Measurements from ENCODE around the gene STAG1. TPM values are rescaled to one million over a fixed set of nuclear protein-coding genes. Genes with fewer than 3 reads are reported as not detected.
"Not testable (repeated sequence)": the region's sequence is repeated elsewhere in the genome, so short reads cannot be mapped to it uniquely, and the experiment has no call there.

Gene STAG1
- total RNA-seq, 2 experiments from 2014 or later: 28.0 to 29.7 TPM

DNA sequence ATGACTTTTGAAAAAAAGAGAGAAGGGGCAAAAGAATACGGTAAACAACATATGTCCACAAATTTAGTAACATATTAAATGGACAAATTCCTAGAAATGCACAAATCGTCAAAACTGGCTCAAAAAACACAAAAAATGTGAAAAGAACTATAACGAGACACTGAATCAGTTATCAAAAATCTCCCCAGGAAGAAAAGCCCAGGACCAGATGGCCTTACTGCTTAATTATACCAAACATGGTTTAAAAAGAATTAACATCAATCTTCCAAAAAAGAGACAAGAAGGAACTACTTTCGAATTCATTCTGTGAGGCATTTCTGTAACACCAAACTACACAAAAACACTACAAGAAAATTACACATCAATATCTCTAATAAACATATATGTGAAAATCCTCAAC lies 117.4 kb downstream of the STAG1 start:
- CTCF ChIA-PET: no interaction called here
- Mint-ChIP-seq H3K4me3 (no peak overlapping the region), H3K9me3 (peaks cover 3% of the 10 kb centered on the region), H3K4me1 (ENCODE audit: low read depth) (peaks cover 24% of the 10 kb centered on the region), H3K27ac (no peak overlapping the region), H3K27me3 (ENCODE audit: low read depth) (no peaks in the 10 kb centered on the region), H3K36me3 (ENCODE audit: low read depth) (peaks cover 16% of the 10 kb centered on the region)
- no peak for DNase-seq
- intact Hi-C loops (cut with micrococcal nuclease): no loop called here

DNA sequence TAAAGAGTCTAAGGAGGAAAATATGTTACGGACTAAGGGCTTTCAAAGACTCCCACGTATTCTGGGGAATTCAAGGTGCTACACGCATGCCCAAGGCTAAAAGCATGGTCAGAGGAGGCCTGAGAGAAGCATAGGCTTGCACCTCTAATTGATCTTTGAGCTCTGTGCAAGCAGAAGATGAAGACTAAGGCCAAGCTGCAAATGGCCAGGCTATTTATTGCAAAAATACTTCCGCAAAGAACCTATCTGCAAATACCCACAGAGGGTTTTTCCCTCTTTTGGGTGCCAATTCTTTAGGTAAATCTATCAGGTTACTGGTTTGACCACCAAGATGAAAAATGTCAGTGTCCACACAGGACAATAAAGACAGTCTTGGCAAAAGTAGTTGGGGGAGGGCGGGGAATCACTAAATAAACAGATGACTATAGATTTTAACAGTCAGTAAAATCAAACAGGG lies 119.5 kb downstream of the STAG1 start:
- Mint-ChIP-seq H3K9me3 (peaks cover 13% of the 10 kb centered on the region), H3K36me3 (ENCODE audit: low read depth) (peaks cover 29% of the 10 kb centered on the region), H3K27ac (no peak overlapping the region), H3K27me3 (ENCODE audit: low read depth) (no peaks in the 10 kb centered on the region), H3K4me1 (ENCODE audit: low read depth) (peaks cover 31% of the 10 kb centered on the region), H3K4me3 (no peak overlapping the region)
- DNase-seq: no peak
- CTCF ChIA-PET: no interaction called here
- intact Hi-C loops (cut with micrococcal nuclease): no loop called here

DNA sequence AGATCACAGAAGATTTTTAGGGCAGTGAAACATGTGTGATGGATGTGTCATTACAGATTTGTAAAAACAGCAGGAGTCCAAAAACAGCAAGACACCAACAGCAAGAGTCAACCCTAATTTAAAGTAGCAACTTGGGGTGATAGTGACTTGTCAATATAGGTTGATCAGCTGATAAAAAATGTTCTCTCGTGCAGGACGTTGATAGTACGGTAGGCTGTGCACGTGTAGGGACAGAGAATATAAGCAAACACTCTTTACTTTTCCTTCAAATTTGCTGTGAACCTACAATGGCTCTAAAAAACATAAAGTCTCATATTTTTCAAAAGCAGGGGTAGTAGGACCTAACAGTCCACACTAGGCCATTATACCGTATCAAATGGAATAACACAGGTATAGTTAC lies 120.8 kb downstream of the STAG1 start:
- intact Hi-C loops (cut with micrococcal nuclease): no loop called here
- H3K4me1 Mint-ChIP-seq (ENCODE audit: low read depth): peaks cover 28% of the 10 kb centered on the region

DNA sequence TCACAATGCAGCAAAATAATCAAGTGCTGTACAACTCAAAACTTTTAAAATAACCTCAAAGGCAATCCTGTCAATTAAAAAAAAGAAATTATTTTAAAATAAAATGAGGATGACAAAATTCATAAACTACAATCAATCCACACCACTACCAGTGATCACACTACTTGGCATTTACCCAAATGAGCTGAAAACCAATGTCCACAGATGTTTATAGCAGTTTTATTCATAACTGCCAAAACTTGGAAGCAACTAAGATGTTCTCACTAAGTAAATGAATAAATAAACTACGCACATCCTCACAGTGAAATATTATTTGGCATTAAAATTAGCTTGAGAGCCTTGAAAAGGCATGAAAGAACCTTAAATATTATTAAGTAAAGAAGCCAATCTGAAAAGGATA lies 121.3 kb downstream of the STAG1 start:
- Mint-ChIP-seq H3K4me3 (no peak overlapping the region), H3K27me3 (ENCODE audit: low read depth) (no peaks in the 10 kb centered on the region), H3K4me1 (ENCODE audit: low read depth) (peaks cover 28% of the 10 kb centered on the region), H3K9me3 (peaks cover 13% of the 10 kb centered on the region), H3K36me3 (ENCODE audit: low read depth) (peaks cover 33% of the 10 kb centered on the region), H3K27ac (no peak overlapping the region)
- CTCF ChIA-PET: no interaction called here
- DNase-seq: no peak
- intact Hi-C loops (cut with micrococcal nuclease): no loop called here

More for the DNA sequence above, 120.8 kb downstream of the STAG1 start:
- Mint-ChIP-seq H3K36me3 (ENCODE audit: low read depth) (peaks cover 32% of the 10 kb centered on the region), H3K27me3 (ENCODE audit: low read depth) (no peaks in the 10 kb centered on the region), H3K4me3 (no peak overlapping the region), H3K9me3 (peaks cover 13% of the 10 kb centered on the region), H3K27ac (no peak overlapping the region)
- no peak for DNase-seq
- CTCF ChIA-PET: no interaction called here

DNA sequence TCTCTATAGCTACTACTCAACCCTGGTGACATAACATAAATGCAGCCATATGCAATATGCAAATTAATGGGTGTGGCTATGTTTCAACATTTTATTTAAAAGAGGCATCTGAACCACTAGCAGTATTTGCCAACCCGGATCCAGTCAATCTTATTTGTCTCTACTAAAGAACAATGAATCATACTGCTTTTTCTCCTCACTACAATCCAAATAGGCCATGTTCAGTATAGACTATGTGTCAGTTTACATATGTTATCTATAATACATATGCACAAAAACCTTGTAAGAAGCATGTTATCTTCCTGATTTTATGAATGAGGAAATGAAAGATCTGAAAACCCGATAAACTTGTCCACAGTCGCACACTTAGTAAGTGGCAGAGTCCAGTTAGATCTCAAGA lies 125.7 kb downstream of the STAG1 start:
- H3K4me3 Mint-ChIP-seq: no peak overlapping the region
- peaks cover 41% of the 10 kb centered on the region for H3K36me3 Mint-ChIP-seq (ENCODE audit: low read depth)
- no peak overlapping the region for H3K27ac Mint-ChIP-seq
- H3K9me3 Mint-ChIP-seq: peaks cover 10% of the 10 kb centered on the region
- no peaks in the 10 kb centered on the region for H3K27me3 Mint-ChIP-seq (ENCODE audit: low read depth)
- intact Hi-C loops (cut with micrococcal nuclease): no loop called here
- peaks cover 16% of the 10 kb centered on the region for H3K4me1 Mint-ChIP-seq (ENCODE audit: low read depth)
- CTCF ChIA-PET: no interaction called here
- DNase-seq: no peak

DNA sequence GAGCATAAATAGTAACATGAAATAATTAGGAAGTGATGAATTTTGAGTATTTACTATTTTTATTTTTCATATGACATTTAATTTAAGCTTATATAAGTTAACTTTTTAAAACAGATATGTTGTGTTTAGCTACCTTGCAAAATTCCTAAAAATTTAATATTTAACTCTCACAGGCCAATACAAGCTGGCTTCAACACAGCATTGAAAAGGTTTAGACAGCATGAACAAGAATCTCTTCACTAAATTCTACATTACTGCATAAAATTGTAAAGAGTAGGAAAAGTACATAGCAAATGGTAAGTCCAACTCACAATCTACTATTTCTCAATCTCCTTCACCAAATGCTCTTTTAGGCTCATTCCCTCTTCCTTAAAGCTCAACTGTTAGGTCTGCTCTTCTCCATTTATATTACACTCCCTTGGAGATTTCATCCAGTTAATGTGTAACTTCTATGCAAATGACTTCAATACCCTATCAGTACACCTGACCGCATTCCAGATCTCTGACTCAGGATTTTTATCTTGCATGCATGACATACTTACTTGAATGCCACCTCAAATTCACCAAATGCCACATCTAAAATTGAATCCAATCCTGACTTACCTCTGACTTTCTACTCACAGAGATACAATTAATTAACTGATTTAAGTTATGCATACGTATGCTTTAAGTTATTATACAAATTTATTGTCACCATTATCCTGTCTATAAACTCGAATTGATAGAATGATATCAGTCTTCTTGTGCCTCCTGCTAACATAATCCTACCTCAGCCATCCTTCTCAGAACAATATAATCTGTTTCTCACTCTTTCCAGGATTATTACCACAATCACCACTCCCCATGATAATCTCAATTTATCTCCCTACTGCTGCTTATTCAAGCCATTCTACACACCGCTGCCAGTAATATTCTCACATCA lies 127.0 kb downstream of the STAG1 start:
- DNase-seq: no peak
- no peaks in the 10 kb centered on the region for H3K27me3 Mint-ChIP-seq (ENCODE audit: low read depth)
- intact Hi-C loops (cut with micrococcal nuclease): no loop called here
- CTCF ChIA-PET: interaction anchor here (1.0 kb wide), 1 partner anchor 127 kb away, joined by 3 read pairs; the partner anchor contains the start of gene STAG1
- H3K36me3 Mint-ChIP-seq (ENCODE audit: low read depth): peaks cover 38% of the 10 kb centered on the region
- peaks cover 10% of the 10 kb centered on the region for H3K9me3 Mint-ChIP-seq
- peaks cover 16% of the 10 kb centered on the region for H3K4me1 Mint-ChIP-seq (ENCODE audit: low read depth)
- no peak overlapping the region for H3K27ac Mint-ChIP-seq
- no peak overlapping the region for H3K4me3 Mint-ChIP-seq

DNA sequence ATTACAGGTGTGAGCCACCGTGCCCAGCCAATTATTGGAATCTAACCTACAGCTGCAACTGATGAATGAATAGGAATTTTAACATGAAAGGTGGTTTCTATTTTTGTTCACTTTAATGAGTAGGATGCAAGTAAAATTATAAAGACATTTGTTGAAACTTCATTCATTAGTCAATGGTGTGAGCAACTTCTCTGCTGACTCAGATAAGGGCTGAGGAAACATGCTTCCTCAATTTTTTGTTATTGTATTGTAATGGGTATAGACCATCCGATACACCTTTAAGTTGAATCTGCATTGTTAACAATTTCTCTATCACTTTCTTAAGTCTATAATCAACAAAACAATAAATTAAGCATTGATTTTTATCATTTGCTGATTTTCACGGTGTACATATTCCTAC lies 127.8 kb downstream of the STAG1 start:
- CTCF ChIA-PET: no interaction called here
- Mint-ChIP-seq H3K36me3 (ENCODE audit: low read depth) (peaks cover 34% of the 10 kb centered on the region), H3K4me1 (ENCODE audit: low read depth) (peaks cover 16% of the 10 kb centered on the region), H3K27me3 (ENCODE audit: low read depth) (no peaks in the 10 kb centered on the region), H3K9me3 (peaks cover 9% of the 10 kb centered on the region), H3K4me3 (no peak overlapping the region), H3K27ac (no peak overlapping the region)
- intact Hi-C loops (cut with micrococcal nuclease): no loop called here
- DNase-seq: no peak

DNA sequence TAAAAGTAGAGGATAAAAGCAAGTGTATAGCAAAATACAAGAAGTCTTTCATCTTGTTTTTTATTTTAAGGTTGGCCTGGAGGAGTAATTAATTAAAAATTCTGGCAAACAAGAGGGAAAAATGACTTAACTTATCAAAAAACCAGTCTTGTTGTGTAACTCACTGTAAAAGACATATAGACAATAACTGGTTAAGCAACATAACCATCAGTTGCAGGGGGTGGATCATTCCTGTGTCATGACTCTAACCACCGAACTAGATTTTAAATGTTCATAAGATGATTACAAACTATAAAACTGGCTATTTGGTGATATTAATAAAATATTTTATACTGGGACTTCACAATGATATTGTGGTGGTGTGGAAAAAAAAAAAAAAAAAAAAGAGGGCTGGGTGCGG lies 130.6 kb downstream of the STAG1 start:
- peaks cover 21% of the 10 kb centered on the region for H3K36me3 Mint-ChIP-seq (ENCODE audit: low read depth)
- H3K4me3 Mint-ChIP-seq: no peak overlapping the region
- no peak for DNase-seq
- CTCF ChIA-PET: interaction anchor here (1.1 kb wide), 1 partner anchor 131 kb away, joined by 3 read pairs; the partner anchor contains the start of gene STAG1
- intact Hi-C loops (cut with micrococcal nuclease): no loop called here
- no peaks in the 10 kb centered on the region for H3K27me3 Mint-ChIP-seq (ENCODE audit: low read depth)
- no peaks in the 10 kb centered on the region for H3K9me3 Mint-ChIP-seq
- peaks cover 12% of the 10 kb centered on the region for H3K4me1 Mint-ChIP-seq (ENCODE audit: low read depth)
- no peak overlapping the region for H3K27ac Mint-ChIP-seq

DNA sequence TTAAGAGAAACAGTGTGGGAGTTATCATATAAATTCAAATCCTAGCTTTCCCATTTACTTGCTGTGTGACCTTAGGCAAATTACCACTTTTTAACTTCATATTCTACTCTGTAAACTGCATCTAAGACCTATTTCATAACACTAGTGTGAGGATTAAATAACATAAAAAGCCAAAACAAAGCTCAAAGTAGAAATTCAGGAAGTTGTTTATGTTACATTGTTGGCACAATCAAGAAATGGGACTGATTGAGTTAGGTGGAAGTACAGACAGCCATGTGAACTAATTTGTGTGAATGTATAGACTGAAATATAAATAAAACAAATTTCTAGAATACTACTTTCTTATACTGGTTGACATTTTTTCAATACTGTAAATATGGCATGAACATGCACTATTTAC lies 131.7 kb downstream of the STAG1 start:
- intact Hi-C loops (cut with micrococcal nuclease): no loop called here
- H3K4me3 Mint-ChIP-seq: no peak overlapping the region
- peaks cover 16% of the 10 kb centered on the region for H3K36me3 Mint-ChIP-seq (ENCODE audit: low read depth)
- no peak overlapping the region for H3K27ac Mint-ChIP-seq
- no peaks in the 10 kb centered on the region for H3K9me3 Mint-ChIP-seq
- no peaks in the 10 kb centered on the region for H3K27me3 Mint-ChIP-seq (ENCODE audit: low read depth)
- no peak for DNase-seq
- H3K4me1 Mint-ChIP-seq (ENCODE audit: low read depth): peaks cover 11% of the 10 kb centered on the region
- CTCF ChIA-PET: interaction anchor here (1.1 kb wide), 1 partner anchor 132 kb away, joined by 3 read pairs; the partner anchor contains the start of gene STAG1

DNA sequence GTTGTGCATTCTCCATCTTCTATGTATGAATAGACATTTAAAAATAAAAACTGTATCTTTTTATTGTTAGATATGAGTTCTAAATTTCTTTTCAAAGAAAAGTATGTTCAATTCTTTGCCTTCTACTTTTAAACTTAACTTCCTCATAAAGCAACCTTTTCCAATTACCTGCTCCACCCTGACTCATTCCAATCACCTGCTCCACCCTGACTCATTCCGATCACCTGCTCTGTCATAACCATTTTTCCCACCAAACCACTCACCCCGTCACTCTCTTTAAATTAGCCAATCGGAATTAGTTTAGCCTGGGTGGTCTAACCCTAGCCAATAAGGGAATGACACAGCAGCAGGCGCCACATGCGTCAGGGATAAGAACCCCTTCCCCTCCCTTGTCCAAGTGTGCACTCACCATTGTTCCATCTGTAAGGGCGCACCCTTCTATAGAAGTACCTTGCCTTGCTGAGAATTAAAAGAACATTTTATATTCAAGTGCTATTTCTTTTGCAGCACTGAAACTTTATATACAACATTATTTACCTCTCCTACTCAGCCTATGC lies 134.1 kb downstream of the STAG1 start:
- H3K4me1 Mint-ChIP-seq (ENCODE audit: low read depth); DNase-seq; H3K9me3 Mint-ChIP-seq; H3K27me3 Mint-ChIP-seq (ENCODE audit: low read depth); H3K4me3 Mint-ChIP-seq; CTCF ChIA-PET: not testable (repeated sequence)
- intact Hi-C loops (cut with micrococcal nuclease): loop anchor here (10.0 kb wide), 1 partner anchor 543 kb away; no protein-coding TSS in a partner anchor
- Mint-ChIP-seq H3K36me3 (ENCODE audit: low read depth) (peaks cover 15% of the 10 kb centered on the region), H3K27ac (peak overlapping the region; percentile 15)

DNA sequence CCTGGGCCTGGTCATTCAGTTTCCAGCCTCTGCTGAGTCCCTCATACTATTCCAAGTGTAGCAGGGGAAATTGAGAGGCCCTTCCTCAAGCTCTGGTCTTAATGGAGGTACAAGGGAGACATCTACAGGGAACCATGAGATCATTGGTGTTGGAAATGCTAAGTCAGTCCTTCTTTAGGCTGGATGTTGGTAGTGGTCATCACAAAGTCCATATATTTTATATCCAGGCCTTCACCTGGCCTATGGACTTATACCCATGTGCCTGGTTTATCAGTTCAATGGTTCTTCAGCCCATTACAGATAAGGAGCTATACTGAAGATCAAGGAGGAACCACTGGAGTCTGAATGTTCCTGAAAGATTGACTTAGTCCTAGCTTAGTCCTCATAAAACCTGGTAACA lies 135.0 kb downstream of the STAG1 start:
- CTCF ChIA-PET: no interaction called here
- no peak overlapping the region for H3K4me3 Mint-ChIP-seq
- no peaks in the 10 kb centered on the region for H3K9me3 Mint-ChIP-seq
- H3K4me1 Mint-ChIP-seq (ENCODE audit: low read depth): peaks cover 4% of the 10 kb centered on the region
- DNase-seq: no peak
- intact Hi-C loops (cut with micrococcal nuclease): loop anchor here (10.0 kb wide), 1 partner anchor 542 kb away; no protein-coding TSS in a partner anchor
- H3K27me3 Mint-ChIP-seq (ENCODE audit: low read depth): no peaks in the 10 kb centered on the region
- peaks cover 14% of the 10 kb centered on the region for H3K36me3 Mint-ChIP-seq (ENCODE audit: low read depth)
- H3K27ac Mint-ChIP-seq: no peak overlapping the region

DNA sequence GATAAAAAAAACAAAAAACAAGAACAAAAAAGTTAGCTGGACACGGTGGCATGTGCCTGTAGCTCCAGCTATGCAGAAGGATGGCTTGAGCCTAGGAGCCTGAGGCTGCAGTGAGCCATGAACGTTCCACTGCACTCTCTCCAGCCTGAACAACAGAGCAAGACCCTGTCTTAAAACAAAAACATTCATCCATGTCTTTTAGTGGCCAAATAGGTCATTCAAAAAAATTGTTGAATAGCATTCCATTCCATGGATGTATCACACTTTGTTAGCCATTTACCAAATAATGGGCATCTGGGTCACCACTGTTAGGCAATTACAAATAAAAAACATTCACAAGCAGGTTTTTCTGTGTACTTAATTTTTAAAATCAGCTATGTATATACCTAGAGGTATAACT lies 139.7 kb downstream of the STAG1 start:
- H3K27ac Mint-ChIP-seq: no peak overlapping the region
- H3K27me3 Mint-ChIP-seq (ENCODE audit: low read depth): no peaks in the 10 kb centered on the region
- no peaks in the 10 kb centered on the region for H3K9me3 Mint-ChIP-seq
- H3K36me3 Mint-ChIP-seq (ENCODE audit: low read depth): peaks cover 8% of the 10 kb centered on the region
- no peaks in the 10 kb centered on the region for H3K4me1 Mint-ChIP-seq (ENCODE audit: low read depth)
- CTCF ChIA-PET: no interaction called here
- DNase-seq: no peak
- no peak overlapping the region for H3K4me3 Mint-ChIP-seq
- intact Hi-C loops (cut with micrococcal nuclease): loop anchor here (10.0 kb wide), 1 partner anchor 538 kb away; no protein-coding TSS in a partner anchor

DNA sequence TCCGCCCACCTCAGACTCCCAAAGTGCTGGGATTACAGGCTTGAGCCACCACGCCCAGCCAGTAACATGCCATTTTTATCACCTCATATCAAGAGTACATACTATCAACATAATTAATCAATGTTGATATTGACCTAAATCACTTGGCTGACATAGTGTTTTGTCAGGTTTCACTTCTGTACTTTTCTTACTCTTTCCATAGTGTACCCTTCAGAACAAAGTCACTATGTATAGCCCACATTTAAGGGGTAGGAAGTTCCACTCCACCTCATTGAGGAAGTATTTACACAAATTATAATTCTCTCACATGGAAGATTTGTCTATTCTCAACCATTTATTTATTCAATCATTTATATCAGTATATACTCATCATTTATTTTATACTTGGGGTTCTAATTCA lies 145.2 kb downstream of the STAG1 start:
- CTCF ChIA-PET: no interaction called here
- Mint-ChIP-seq H3K36me3 (ENCODE audit: low read depth) (peaks cover 14% of the 10 kb centered on the region), H3K27me3 (ENCODE audit: low read depth) (no peaks in the 10 kb centered on the region), H3K4me1 (ENCODE audit: low read depth) (peaks cover 2% of the 10 kb centered on the region), H3K9me3 (no peaks in the 10 kb centered on the region), H3K4me3 (no peak overlapping the region), H3K27ac (no peak overlapping the region)
- DNase-seq: no peak
- intact Hi-C loops (cut with micrococcal nuclease): no loop called here

Measured in activated naive CD4-positive, alpha-beta T cell treated with anti-CD3 and anti-CD28 coated beads for 36 hours (primary cell).